T-cell (primary cell): ENCODE measurements around the gene ACOT11. TPM values are rescaled to one million over a fixed set of nuclear protein-coding genes. Genes with fewer than 3 reads are reported as not detected.

Experiments used
- ATAC-seq, 4 experiments: fragments of 200-7000 bp in 3 of 4; fragments of 150-1000 bp in 1 of 4; cut with Tn5 transposase; replicated peaks in 1 of 4; 1 replicate in 3 of 4; 2 replicates in 1 of 4; pipeline ENCODE4 v1.10.0; 2021; ENCODE audit warnings: moderate library complexity in 3 of 4, mild to moderate bottlenecking in 2 of 4, moderate number of reproducible peaks in 1 of 4
- CTCF ChIA-PET, 2 donors: fragments of 300-600 bp; sonication (Branson Sonifier 250); formaldehyde crosslinking; loops; one replicate each; lab custom pipeline; 2022; ENCODE audit warnings: antibody characterized with exemption in 2 of 2; lab: Charles Lee
- POLR2A ChIA-PET, 2 donors: fragments of 300-600 bp; sonication (Branson Sonifier 250); formaldehyde crosslinking; loops; one replicate each; lab custom pipeline; 2022; ENCODE audit warnings: antibody characterized with exemption in 2 of 2; lab: Charles Lee
- DNase-seq, 35 experiments: peaks; one replicate each; pipeline versions ENCODE4 v3.0.0 to v3.0.0-alpha.2; 2013 to 2023
- H3K27ac ChIP-seq: one replicate; pipeline ENCODE4 v1.5.1; 2013; ENCODE audit warnings: low read length
- H3K27me3 ChIP-seq, 2 experiments: replicated peaks in 1 of 2; 1 replicate in 1 of 2; 2 replicates in 1 of 2; pipeline versions ENCODE4 v1.6.1 to v1.7.0; 2013; ENCODE audit warnings: low read length in 1 of 2, mixed read lengths in 1 of 2; ENCODE audit not compliant: control insufficient read depth in 2 of 2, insufficient read depth in 2 of 2; ENCODE audit errors: extremely low read depth in 1 of 2
- H3K36me3 ChIP-seq, 2 donors: 1 replicate in 1 of 2; 2 replicates in 1 of 2; pipeline versions ENCODE4 v1.6.1 to v1.7.0; 2013; ENCODE audit warnings: low read length in 1 of 2; ENCODE audit not compliant: control insufficient read depth in 2 of 2, insufficient read depth in 1 of 2; ENCODE audit errors: extremely low read depth in 1 of 2
- H3K4me1 ChIP-seq, 2 experiments: 1 replicate in 1 of 2; 2 replicates in 1 of 2; pipeline versions ENCODE4 v1.6.1 to v1.7.0; 2013; ENCODE audit warnings: low read length in 2 of 2, mixed read lengths in 1 of 2; ENCODE audit not compliant: insufficient read depth in 2 of 2, control insufficient read depth in 1 of 2; ENCODE audit errors: extremely low read depth in 1 of 2
- H3K4me3 ChIP-seq, 2 donors: 1 replicate in 1 of 2; 2 replicates in 1 of 2; pipeline versions ENCODE4 v1.5.1 to v1.7.0; 2013; ENCODE audit warnings: mild to moderate bottlenecking in 2 of 2, low read length in 1 of 2, moderate library complexity in 1 of 2; ENCODE audit not compliant: control insufficient read depth in 1 of 2; ENCODE audit errors: extremely low read depth in 1 of 2
- H3K9me3 ChIP-seq: 2 replicates; pipeline ENCODE4 v1.7.0; 2013
- H3K27ac Mint-ChIP-seq, 2 donors: one replicate each; pipeline ENCODE4 v1.8.0; 2020 to 2021; ENCODE audit warnings: mild to moderate bottlenecking in 2 of 2, mixed read lengths in 2 of 2
- H3K27me3 Mint-ChIP-seq, 2 donors: one replicate each; pipeline ENCODE4 v1.8.0; 2021 to 2022; ENCODE audit warnings: mixed read lengths in 2 of 2
- H3K36me3 Mint-ChIP-seq: one replicate; pipeline ENCODE4 v1.8.0; 2021; ENCODE audit warnings: mixed read lengths
- H3K4me1 Mint-ChIP-seq, 3 donors: one replicate each; pipeline ENCODE4 v1.8.0; 2020 to 2022; ENCODE audit warnings: mixed read lengths in 3 of 3, mild to moderate bottlenecking in 1 of 3
- H3K4me3 Mint-ChIP-seq, 3 donors: one replicate each; pipeline ENCODE4 v1.8.0; 2020 to 2022; ENCODE audit warnings: mild to moderate bottlenecking in 3 of 3, mixed read lengths in 3 of 3, moderate library complexity in 3 of 3
- H3K9me3 Mint-ChIP-seq, 3 donors: one replicate each; pipeline ENCODE4 v1.8.0; 2020 to 2022; ENCODE audit warnings: mixed read lengths in 3 of 3
- WGBS: methylation state at CpG from one replicate; pipeline ENCODE4 v1.1.5; 2013; ENCODE audit warnings: missing lambda C conversion rate; ENCODE audit not compliant: insufficient coverage; 5-methylcytosine and 5-hydroxymethylcytosine counted together
- total RNA-seq, 35 experiments: library from RNA in 6 of 35; stranded (reverse) in 6 of 35; fragments of 120-200 nt in 1 of 35; gene quantifications; one replicate each; pipeline versions ENCODE4 v1.2.1 to v1.2.4 and lab custom pipeline; 2013 to 2026

Gene ACOT11
- total RNA-seq, 5 donors from 2014 or later (not counting 1 experiment from before 2014, with no cell fraction given) = 0.60 to 1.4 (median 0.93) TPM

DNA sequence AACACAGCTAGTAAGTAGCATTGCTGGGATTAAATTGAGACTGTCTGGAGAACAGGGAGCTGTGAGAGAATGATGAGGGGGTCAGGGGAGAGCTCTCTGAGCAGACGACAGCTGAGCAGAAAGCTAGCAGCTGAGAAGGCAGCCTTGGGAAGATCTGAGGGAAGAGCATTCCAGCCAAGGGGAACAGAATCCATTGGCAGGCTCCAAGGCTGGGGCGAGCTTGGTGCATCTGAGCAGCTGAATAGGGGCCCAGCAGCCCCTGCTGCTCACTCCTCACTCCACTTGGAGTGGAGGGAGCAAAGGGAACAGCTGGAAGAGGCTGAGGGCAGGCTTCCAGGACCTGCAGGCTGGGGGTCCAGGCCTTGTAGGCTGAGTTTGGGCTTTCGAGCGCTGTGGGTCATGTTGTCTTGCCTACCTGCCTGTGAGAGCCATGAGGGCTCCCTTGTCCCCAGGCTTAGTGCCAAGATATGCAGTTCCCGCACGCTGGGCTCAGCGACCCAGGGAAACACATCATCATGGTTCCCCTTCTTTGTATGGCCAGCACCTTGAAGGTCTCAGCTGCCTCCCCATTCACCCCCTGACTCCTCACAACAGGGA, 10.5 kb downstream of the ACOT11 start:
- Histone ChIP-seq H3K4me1 (no peaks in the 10 kb centered on the region), H3K9me3 (no peaks in the 10 kb centered on the region), H3K4me3 (no peak overlapping the region), H3K27ac (no peak overlapping the region), H3K36me3 (no peaks in the 10 kb centered on the region), H3K27me3 (peaks cover 0 to 9% of the 10 kb centered on the region in 2 experiments)
- ATAC-seq = no peak
- Mint-ChIP-seq H3K27me3 (peaks cover 2 to 3% of the 10 kb centered on the region in 2 donors), H3K27ac (no peak overlapping the region), H3K9me3 (peaks cover 0 to 4% (median 3%) of the 10 kb centered on the region in 3 donors), H3K36me3 (no peaks in the 10 kb centered on the region), H3K4me1 (no peaks in the 10 kb centered on the region), H3K4me3 (no peak overlapping the region)
- DNase-seq = no peak
- CTCF ChIA-PET = no interaction called here
- 100% methylated on average over 6 of the region's 7 CpGs for WGBS
- POLR2A ChIA-PET = no interaction called here

DNA sequence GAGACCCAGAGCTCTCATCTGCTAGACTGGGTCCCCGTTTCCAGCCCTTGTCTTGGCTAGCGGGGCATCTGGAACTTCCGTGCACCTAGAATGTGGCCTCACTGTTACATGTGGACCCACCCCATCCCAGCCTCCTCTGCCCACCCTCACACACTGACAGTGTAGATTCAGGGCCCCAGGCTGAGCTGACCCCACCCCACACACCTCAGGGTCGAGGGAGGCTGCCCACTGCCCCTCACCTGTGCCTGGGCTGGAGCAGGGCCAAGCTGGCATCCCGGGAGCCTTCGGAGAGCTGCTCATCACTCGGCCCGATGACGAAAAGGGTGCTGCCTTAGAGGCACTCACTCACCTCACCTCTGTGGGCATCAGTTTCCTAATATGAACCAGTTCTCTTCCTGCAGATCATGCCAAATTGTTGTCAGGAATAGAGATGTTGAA, 11.1 kb downstream of the ACOT11 start:
- no peaks in the 10 kb centered on the region for H3K9me3 ChIP-seq
- ChIA-PET CTCF (no interaction called here), POLR2A (no interaction called here)
- Mint-ChIP-seq H3K9me3 (peaks cover 0 to 4% (median 3%) of the 10 kb centered on the region in 3 donors), H3K4me3 (no peak overlapping the region), H3K27ac (no peak overlapping the region), H3K4me1 (peaks cover 0 to under 1% (median 0%) of the 10 kb centered on the region in 3 donors), H3K36me3 (no peaks in the 10 kb centered on the region), H3K27me3 (peaks cover 2 to 3% of the 10 kb centered on the region in 2 donors)
- H3K4me3 ChIP-seq = no peak overlapping the region
- H3K27ac ChIP-seq = no peak overlapping the region
- H3K4me1 ChIP-seq = no peaks in the 10 kb centered on the region
- DNase-seq (no peak), ATAC-seq (no peak)
- WGBS = 69% methylated on average over 2 of the region's 9 CpGs
- no peaks in the 10 kb centered on the region for H3K36me3 ChIP-seq
- H3K27me3 ChIP-seq = peaks cover 0 to 9% of the 10 kb centered on the region in 2 experiments

DNA sequence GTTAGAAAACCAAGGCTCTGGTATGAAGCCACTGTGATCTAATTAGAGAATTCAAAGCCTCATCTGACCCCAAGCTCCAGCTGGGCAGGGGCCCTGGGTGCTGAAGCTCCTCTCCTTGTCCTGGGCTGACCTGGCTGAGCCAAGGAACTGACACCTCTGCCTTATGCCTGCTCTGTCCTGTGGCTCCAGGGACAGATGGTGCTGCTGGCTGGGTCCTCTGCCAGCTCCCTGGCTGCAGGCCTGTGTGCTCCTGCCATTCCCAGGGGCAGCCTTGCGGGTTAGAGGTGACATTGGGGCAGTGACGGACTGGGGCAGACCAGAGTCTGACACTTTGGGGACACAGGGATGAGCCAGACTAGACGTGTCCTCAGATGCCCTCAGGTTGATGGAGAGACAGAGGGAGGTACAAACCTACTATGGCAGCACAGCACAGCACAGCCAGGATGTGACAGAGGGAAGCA, 11.8 kb downstream of the ACOT11 start:
- Mint-ChIP-seq H3K27me3 (peaks cover 2 to 3% of the 10 kb centered on the region in 2 donors), H3K27ac (no peak overlapping the region), H3K36me3 (no peaks in the 10 kb centered on the region), H3K4me1 (peaks cover 0 to 6% (median 3%) of the 10 kb centered on the region in 3 donors), H3K9me3 (peaks cover 0 to 4% (median 3%) of the 10 kb centered on the region in 3 donors), H3K4me3 (no peak overlapping the region)
- H3K27ac ChIP-seq = no peak overlapping the region
- ChIA-PET CTCF (no interaction called here), POLR2A (no interaction called here)
- DNase-seq (no peak), ATAC-seq (no peak)
- no peak overlapping the region for H3K4me3 ChIP-seq
- peaks cover 0 to 9% of the 10 kb centered on the region in 2 experiments for H3K27me3 ChIP-seq
- WGBS = 60% methylated on average over 3 of the region's 3 CpGs
- peaks cover 0 to 3% of the 10 kb centered on the region in 2 experiments for H3K4me1 ChIP-seq
- H3K9me3 ChIP-seq = no peaks in the 10 kb centered on the region
- no peaks in the 10 kb centered on the region for H3K36me3 ChIP-seq

DNA sequence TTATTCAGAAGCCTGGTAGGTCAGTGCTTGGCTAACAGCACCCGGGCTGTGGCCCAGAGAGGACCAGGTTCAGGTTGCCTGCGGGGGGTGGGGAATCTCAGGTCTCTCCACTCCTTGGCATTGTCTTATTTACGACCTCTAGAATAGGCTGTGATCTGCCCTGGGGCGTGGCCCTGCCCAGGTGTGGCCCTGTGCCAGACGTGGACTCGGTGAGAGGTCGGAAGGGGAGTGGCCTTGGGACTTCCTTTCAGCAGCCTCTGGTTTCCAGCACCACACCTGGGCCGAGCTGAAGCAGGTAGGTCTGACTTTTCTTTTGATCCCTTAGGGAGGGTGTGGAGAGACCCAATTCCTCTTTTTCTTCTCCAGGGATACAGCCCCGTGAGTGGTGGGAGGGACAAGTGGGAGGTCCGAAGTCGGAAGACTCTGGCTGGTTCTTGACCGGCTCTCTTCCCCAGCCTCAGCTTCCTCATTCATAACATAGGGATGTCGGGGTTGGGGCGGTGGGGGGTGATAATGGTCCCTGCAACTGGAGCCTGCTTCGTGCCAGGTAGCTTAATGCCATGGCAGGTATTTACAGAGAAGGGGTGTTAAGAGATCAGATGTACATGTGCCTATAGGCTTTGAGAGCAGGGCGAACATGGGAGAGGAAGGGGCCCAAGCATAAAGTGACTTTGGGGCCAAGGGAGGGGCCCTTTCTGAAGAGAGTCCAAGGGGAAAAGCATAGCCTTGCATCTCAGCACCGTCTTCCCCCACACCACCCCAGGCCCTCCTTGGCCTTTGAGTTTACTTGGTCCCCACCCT, 16.5 kb downstream of the ACOT11 start:
- no peak overlapping the region for H3K4me3 ChIP-seq
- Mint-ChIP-seq H3K9me3 (no peaks in the 10 kb centered on the region), H3K27me3 (peaks cover 0 to 2% of the 10 kb centered on the region in 2 donors), H3K4me1 (peaks cover 0 to 6% (median 3%) of the 10 kb centered on the region in 3 donors), H3K27ac (no peak overlapping the region), H3K36me3 (no peaks in the 10 kb centered on the region), H3K4me3 (no peak overlapping the region)
- DNase-seq (no peak), ATAC-seq (peak in 1 of 4 experiments; percentile 19)
- H3K36me3 ChIP-seq = no peaks in the 10 kb centered on the region
- CTCF ChIA-PET = no interaction called here
- 85% methylated on average over 4 of the region's 17 CpGs for WGBS
- peaks cover 0 to 3% of the 10 kb centered on the region in 2 experiments for H3K4me1 ChIP-seq
- H3K27me3 ChIP-seq = no peaks in the 10 kb centered on the region
- H3K9me3 ChIP-seq = no peaks in the 10 kb centered on the region
- no peak overlapping the region for H3K27ac ChIP-seq
- POLR2A ChIA-PET = interaction anchor here in 1 of 2 donors (0.6 kb wide), 1 partner anchor 953 kb away, joined by 3 read pairs; no protein-coding TSS in a partner anchor

DNA sequence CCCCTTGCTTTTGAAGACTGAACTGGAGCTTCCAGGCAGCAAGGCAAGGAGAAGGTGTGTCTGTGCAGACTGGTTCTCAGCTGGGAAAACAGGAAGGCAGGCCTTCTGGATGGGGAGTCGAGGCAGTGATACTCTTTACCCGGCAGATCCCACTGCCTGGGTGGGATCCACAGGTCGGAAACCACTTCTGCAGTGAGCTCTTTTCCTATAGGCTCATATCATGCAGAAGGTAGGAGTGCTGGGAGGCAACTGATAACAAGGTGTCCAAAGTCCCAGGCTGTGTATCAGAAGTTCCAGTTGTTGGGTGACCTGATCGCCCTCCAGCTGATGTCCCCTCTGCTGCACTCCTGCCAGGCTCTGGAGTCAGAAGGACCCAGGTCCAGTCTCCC, 17.1 kb downstream of the ACOT11 start:
- Mint-ChIP-seq H3K27ac (no peak overlapping the region), H3K36me3 (no peaks in the 10 kb centered on the region), H3K27me3 (no peaks in the 10 kb centered on the region), H3K4me1 (peaks cover 0 to 6% (median 3%) of the 10 kb centered on the region in 3 donors), H3K4me3 (no peak overlapping the region), H3K9me3 (no peaks in the 10 kb centered on the region)
- Histone ChIP-seq H3K27me3 (no peaks in the 10 kb centered on the region), H3K4me3 (no peak overlapping the region), H3K36me3 (no peaks in the 10 kb centered on the region), H3K4me1 (peaks cover 0 to 3% of the 10 kb centered on the region in 2 experiments), H3K27ac (no peak overlapping the region), H3K9me3 (no peaks in the 10 kb centered on the region)
- DNase-seq (no peak), ATAC-seq (no peak)
- POLR2A ChIA-PET = no interaction called here
- CTCF ChIA-PET = no interaction called here
- 82% methylated on average over 2 of the region's 4 CpGs for WGBS

DNA sequence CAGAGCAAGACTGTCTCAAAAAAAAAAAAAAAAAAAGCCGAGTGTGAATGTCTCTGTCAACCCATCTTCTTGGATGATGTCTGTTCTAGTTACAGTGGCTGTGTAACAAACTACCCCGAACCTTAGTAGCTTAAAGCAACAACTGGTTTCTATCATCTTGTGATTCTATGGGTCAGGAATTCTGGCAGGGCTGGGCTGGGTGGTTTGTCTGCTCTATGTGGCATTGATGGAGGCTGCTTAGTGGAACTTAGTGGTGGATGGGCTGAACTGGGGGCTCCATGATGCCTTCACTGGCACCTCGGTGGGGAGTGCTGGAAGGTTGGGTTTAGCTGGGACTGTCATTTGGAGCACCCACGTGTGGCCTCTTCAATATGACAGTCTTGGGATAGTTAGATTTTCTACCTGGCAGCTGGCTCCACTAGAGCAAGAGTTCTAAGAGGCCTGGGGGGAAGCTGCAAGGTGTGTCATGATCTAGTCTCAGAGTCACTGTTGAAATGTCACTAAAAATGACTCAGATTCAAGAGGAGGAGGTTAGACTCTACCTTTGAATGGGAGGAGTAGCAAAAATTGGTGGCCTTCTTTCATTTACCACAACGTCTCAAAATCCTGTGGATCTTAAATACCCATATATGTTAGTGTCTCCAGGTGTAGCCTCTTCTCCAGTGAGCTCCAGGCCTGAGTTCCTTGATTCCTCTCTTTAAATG, 18.6 kb downstream of the ACOT11 start:
- POLR2A ChIA-PET = no interaction called here
- H3K9me3 ChIP-seq = no peaks in the 10 kb centered on the region
- ATAC-seq (no peak), DNase-seq (no peak)
- no peaks in the 10 kb centered on the region for H3K27me3 Mint-ChIP-seq
- H3K36me3 ChIP-seq = no peaks in the 10 kb centered on the region
- no peak overlapping the region for H3K27ac Mint-ChIP-seq
- no peaks in the 10 kb centered on the region for H3K27me3 ChIP-seq
- CTCF ChIA-PET = no interaction called here
- peaks cover 0 to 3% of the 10 kb centered on the region in 2 experiments for H3K4me1 ChIP-seq
- no peaks in the 10 kb centered on the region for H3K9me3 Mint-ChIP-seq
- H3K36me3 Mint-ChIP-seq = no peaks in the 10 kb centered on the region
- peaks cover 0 to 6% (median 3%) of the 10 kb centered on the region in 3 donors for H3K4me1 Mint-ChIP-seq
- H3K4me3 Mint-ChIP-seq = no peak overlapping the region
- no peak overlapping the region for H3K4me3 ChIP-seq
- 70% methylated on average over 2 of the region's 5 CpGs for WGBS
- H3K27ac ChIP-seq = no peak overlapping the region
